OCI-LY7 (cell line): ENCODE measurements around the gene MYH6. TPM values are rescaled to one million over a fixed set of nuclear protein-coding genes. Genes with fewer than 3 reads are reported as not detected.

Experiments used
- BruUV-seq: library from RNA; stranded (reverse); fragments of 400-500 nt; replicated peaks from 2 replicates; lab custom pipeline; 2021; lab: Mats Ljungman, UMichigan
- CTCF ChIA-PET: fragments of 300-600 bp; sonication (Branson Sonifier 250); formaldehyde crosslinking; loops from one replicate; lab custom pipeline; 2022; ENCODE audit warnings: antibody characterized with exemption; ENCODE audit not compliant: unreplicated experiment; lab: Charles Lee
- POLR2A ChIA-PET: fragments of 300-600 bp; sonication (Branson Sonifier 250); formaldehyde crosslinking; loops from one replicate; lab custom pipeline; 2022; ENCODE audit warnings: antibody characterized with exemption; lab: Charles Lee
- DNase-seq: peaks from one replicate; pipeline ENCODE4 v3.0.0-alpha.2; 2015; ENCODE audit warnings: low spot score
- H2AFZ ChIP-seq: fragments of 200-600 bp; sonication (generic), shearing (Covaris generic); 2 replicates; pipeline ENCODE4 v1.6.1; 2014; ENCODE audit warnings: mild to moderate bottlenecking, antibody characterized with exemption, low read length, moderate library complexity
- H3K27ac ChIP-seq: fragments of 200-600 bp; sonication (generic); 2 replicates; pipeline ENCODE4 v1.5.1; 2014; ENCODE audit warnings: mixed run types, low read depth, mild to moderate bottlenecking, moderate library complexity, low read length, inconsistent platforms; ENCODE audit not compliant: poor library complexity, severe bottlenecking
- H3K36me3 ChIP-seq: fragments of 200-600 bp; sonication (generic); 2 replicates; pipeline ENCODE4 v1.6.1; 2014; ENCODE audit warnings: mild to moderate bottlenecking, antibody characterized with exemption, low read length, moderate library complexity, mixed read lengths; ENCODE audit not compliant: insufficient read depth
- H3K4me1 ChIP-seq: fragments of 200-600 bp; sonication (generic); 2 replicates; pipeline ENCODE4 v1.5.1; 2014; ENCODE audit warnings: mild to moderate bottlenecking, low read length; ENCODE audit not compliant: insufficient read depth, poor library complexity, severe bottlenecking
- H3K4me2 ChIP-seq: fragments of 200-600 bp; sonication (generic); 2 replicates; pipeline ENCODE4 v1.6.1; 2014; ENCODE audit warnings: mild to moderate bottlenecking, low read length
- H3K4me3 ChIP-seq: fragments of 200-600 bp; sonication (generic); 2 replicates; pipeline ENCODE4 v1.5.1; 2014; ENCODE audit warnings: mild to moderate bottlenecking, low read depth, low read length; ENCODE audit not compliant: poor library complexity, severe bottlenecking
- H3K79me2 ChIP-seq: fragments of 200-600 bp; sonication (generic); 2 replicates; pipeline ENCODE4 v1.6.1; 2016; ENCODE audit warnings: low read depth, mild to moderate bottlenecking, low read length, moderate library complexity, mixed read lengths; ENCODE audit not compliant: insufficient read depth
- H3K9me2 ChIP-seq: fragments of 200-600 bp; sonication (generic); 2 replicates; pipeline ENCODE4 v1.6.1; 2016; ENCODE audit warnings: mild to moderate bottlenecking, low read length, mixed read lengths; ENCODE audit not compliant: insufficient read depth
- H3K9me3 ChIP-seq: fragments of 200-600 bp; sonication (generic); 2 replicates; pipeline ENCODE4 v1.6.1; 2014; ENCODE audit warnings: mild to moderate bottlenecking, mixed run types, low read length, mixed read lengths
- H4K20me1 ChIP-seq: fragments of 200-600 bp; sonication (generic); 2 replicates; pipeline ENCODE4 v1.6.1; 2014; ENCODE audit warnings: mild to moderate bottlenecking, antibody characterized with exemption, low read length, moderate library complexity, mixed read lengths; ENCODE audit not compliant: insufficient read depth
- EZH2phosphoT487 ChIP-seq: fragments of 200-600 bp; sonication (generic); IDR thresholded peaks from 2 replicates; pipeline ENCODE4 v1.6.1; 2018; ENCODE audit warnings: low read depth, borderline replicate concordance, mild to moderate bottlenecking, mixed run types, antibody characterized with exemption, low read length, moderate library complexity, mixed read lengths
- intact Hi-C: fragments of 100-400 bp; cut with micrococcal nuclease; formaldehyde crosslinking; loops from one replicate; pipeline ENCODE4 v1.10.0; 2022; ENCODE audit not compliant: unreplicated experiment
- total RNA-seq, 2 experiments: library from RNA; depleted of rRNA in 1 of 2; stranded (reverse); fragments of >200 nt in 1 of 2; shearing (Covaris generic) in 1 of 2; gene quantifications; 2 replicates each; pipeline ENCODE4 v1.2.3, GENCODE V29; 2014 to 2022
- TF ChIP-seq, protein P1 (sequence below): fragments of 200-600 bp; sonication (generic); conservative IDR thresholded peaks from 2 replicates; pipeline ENCODE4 v1.5.1; 2014; ENCODE audit warnings: mild to moderate bottlenecking, antibody characterized with exemption, low read length, moderate library complexity, mixed read lengths

The MYH6 gene
- total RNA-seq, 2 experiments from 2014 or later: not detected

DNA sequence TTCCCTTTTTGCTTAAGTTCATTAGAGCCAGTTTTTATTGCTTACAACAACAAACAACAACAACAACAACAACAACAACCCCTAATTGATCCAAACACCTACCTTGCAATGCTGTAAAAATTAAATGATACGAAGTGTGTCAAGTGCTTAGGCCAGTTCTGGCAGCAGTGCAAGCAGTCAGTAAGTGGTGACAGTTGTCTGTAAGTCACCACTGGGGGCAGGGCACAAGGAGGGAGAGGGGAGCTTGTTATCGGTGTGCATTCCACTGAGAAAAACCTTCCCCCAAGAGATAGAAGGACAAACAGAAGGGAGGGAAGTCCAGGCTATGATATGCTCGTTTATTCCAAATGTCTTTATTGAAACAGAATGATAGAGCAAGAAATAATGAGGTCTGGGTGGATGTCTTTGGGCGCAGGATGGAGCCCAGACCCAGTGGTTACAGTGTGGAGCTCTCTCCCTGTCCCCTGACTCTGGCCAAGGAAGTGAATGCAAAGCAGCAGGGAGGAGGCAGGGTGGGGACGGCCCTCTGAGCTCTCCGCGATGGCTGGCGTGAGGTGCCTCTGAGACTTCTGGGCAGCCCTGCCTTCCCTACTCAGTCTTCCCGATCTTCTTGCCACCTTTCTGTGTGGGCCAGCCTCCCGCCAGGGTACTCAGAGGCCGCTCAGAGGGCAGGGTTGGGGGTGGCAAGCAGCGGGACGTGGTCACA, 61.9 kb downstream of the MYH6 start:
- TF ChIP-seq, protein P1, sequence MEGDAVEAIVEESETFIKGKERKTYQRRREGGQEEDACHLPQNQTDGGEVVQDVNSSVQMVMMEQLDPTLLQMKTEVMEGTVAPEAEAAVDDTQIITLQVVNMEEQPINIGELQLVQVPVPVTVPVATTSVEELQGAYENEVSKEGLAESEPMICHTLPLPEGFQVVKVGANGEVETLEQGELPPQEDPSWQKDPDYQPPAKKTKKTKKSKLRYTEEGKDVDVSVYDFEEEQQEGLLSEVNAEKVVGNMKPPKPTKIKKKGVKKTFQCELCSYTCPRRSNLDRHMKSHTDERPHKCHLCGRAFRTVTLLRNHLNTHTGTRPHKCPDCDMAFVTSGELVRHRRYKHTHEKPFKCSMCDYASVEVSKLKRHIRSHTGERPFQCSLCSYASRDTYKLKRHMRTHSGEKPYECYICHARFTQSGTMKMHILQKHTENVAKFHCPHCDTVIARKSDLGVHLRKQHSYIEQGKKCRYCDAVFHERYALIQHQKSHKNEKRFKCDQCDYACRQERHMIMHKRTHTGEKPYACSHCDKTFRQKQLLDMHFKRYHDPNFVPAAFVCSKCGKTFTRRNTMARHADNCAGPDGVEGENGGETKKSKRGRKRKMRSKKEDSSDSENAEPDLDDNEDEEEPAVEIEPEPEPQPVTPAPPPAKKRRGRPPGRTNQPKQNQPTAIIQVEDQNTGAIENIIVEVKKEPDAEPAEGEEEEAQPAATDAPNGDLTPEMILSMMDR: no peak
- TF ChIP-seq EZH2phosphoT487: no peak
- BruUV-seq: no TSS peak
- H3K79me2 ChIP-seq: no peaks in the 10 kb centered on the region
- H3K9me3 ChIP-seq: no peaks in the 10 kb centered on the region
- no peak overlapping the region for H2AFZ ChIP-seq
- no peaks in the 10 kb centered on the region for H4K20me1 ChIP-seq
- intact Hi-C loops: no loop called here
- H3K4me1 ChIP-seq: no peaks in the 10 kb centered on the region
- DNase-seq: no peak
- H3K9me2 ChIP-seq: no peaks in the 10 kb centered on the region
- no peak overlapping the region for H3K4me3 ChIP-seq
- ChIA-PET POLR2A (no interaction called here), CTCF (no interaction called here)
- no peak overlapping the region for H3K4me2 ChIP-seq
- H3K27ac ChIP-seq: no peak overlapping the region
- no peaks in the 10 kb centered on the region for H3K36me3 ChIP-seq

DNA sequence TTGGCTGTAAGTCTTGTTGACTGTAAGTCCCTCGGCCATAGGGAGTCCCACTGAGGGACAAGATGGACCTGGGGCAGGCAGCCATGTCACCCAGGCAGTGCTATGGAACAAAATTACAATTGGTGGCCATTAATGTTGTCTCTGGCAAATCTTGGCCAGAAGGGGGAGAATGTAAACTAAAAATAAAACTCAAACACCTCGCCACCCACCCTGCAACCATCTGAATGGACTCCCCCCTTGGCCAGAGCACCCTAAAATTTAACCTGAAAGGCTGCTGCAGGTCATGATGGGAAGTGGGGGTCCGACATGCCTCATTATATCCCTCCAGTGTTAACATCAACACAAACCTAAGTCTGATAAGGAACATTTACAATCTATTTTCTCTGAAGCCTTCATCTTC, 63.6 kb downstream of the MYH6 start:
- intact Hi-C loops: no loop called here
- H3K4me3 ChIP-seq: no peak overlapping the region
- POLR2A ChIA-PET: no interaction called here
- no peak overlapping the region for H3K27ac ChIP-seq
- H3K36me3 ChIP-seq: no peaks in the 10 kb centered on the region
- TF ChIP-seq EZH2phosphoT487: no peak
- TF ChIP-seq, protein P1: peak; percentile 22; the same call in 1 of the 2 replicates
- H2AFZ ChIP-seq: no peak overlapping the region
- no peaks in the 10 kb centered on the region for H3K4me1 ChIP-seq
- H4K20me1 ChIP-seq: no peaks in the 10 kb centered on the region
- H3K9me2 ChIP-seq: no peaks in the 10 kb centered on the region
- peaks cover 11% of the 10 kb centered on the region for H3K9me3 ChIP-seq
- no peak overlapping the region for H3K4me2 ChIP-seq
- CTCF ChIA-PET: no interaction called here
- BruUV-seq: no TSS peak
- no peak for DNase-seq
- no peaks in the 10 kb centered on the region for H3K79me2 ChIP-seq

DNA sequence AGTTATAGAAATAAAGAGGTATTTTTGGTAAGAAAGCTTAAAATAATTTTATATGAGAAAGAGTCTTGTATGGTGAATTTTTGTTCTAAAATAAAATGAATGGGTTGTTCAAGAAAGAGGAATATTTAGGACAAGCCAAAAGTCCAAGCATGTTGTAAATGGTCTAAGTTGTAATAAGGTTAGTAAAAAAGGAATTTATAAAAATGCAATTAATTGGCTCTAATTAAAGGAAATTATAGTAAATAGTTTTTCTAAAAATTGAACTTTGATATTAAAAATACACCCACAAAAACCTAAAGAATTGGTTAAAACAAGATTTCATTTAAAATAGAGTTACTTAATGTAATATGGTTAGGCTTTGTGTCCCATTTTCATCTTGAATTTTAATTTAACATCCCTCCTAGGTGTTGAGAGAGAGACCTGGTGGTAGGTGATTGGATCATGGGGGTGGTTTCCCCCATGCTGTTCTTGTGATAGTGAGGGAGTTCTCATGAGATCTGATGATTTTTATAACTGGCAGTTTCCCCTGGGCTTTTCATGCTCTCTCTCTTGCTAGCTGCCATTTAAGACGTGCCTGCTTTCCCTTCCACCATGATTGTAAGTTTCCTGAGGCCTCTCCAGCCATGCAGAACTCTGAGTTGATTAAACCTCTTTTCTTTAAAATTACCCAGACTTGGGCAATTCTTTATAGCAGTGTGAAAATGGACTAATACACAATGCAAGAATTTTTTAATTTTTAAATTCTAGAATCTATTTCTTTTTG, 68.4 kb downstream of the MYH6 start:
- H3K4me3 ChIP-seq: no peak overlapping the region
- no peak overlapping the region for H3K27ac ChIP-seq
- TF ChIP-seq, protein P1: no peak
- TF ChIP-seq EZH2phosphoT487: no peak
- intact Hi-C loops: no loop called here
- CTCF ChIA-PET: no interaction called here
- no TSS peak for BruUV-seq
- no peak overlapping the region for H3K4me2 ChIP-seq
- no peaks in the 10 kb centered on the region for H3K36me3 ChIP-seq
- H3K9me2 ChIP-seq: no peaks in the 10 kb centered on the region
- peaks cover 32% of the 10 kb centered on the region for H3K9me3 ChIP-seq
- H3K79me2 ChIP-seq: no peaks in the 10 kb centered on the region
- DNase-seq: peak; percentile 27
- H4K20me1 ChIP-seq: no peaks in the 10 kb centered on the region
- no peak overlapping the region for H2AFZ ChIP-seq
- H3K4me1 ChIP-seq: no peaks in the 10 kb centered on the region
- POLR2A ChIA-PET: interaction anchor here (0.7 kb wide), 1 partner anchor 42 kb away, joined by 3 read pairs; no protein-coding TSS in a partner anchor
